Measurements from ENCODE around the gene MGRN1.

MGRN1 gene

GRCh38 chr16:4604401-4604800 is 20.2 kb upstream of the MGRN1 start:
- DNase-seq (ENCODE audit: low spot score): no peak

DNA sequence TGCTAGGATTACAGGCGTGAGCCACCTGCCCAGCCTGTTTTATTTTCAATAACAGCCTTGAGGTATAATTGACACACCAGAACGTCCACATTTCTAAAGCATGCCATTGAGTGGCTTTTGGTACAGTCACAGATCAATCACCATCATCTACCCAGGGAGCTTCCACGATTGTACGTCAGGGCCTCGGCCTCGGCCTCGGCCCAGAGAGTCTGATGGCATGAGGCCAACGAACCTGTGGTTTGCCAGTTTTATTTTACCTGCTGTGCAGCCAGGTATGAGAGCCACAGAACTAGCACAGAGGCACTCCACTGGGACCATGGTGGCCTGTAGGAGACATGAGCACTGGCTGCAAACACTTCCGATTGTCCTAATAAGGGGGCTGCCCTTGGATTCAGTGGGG is 18.3 kb upstream of the MGRN1 start:
- no peak for DNase-seq (ENCODE audit: low spot score)

- no peak for DNase-seq (ENCODE audit: low spot score)
Measured at GRCh38 chr16:4607841-4608703, 16.6 kb upstream of the MGRN1 start.

GRCh38 chr16:4608704-4608980 is 16.0 kb upstream of the MGRN1 start:
- DNase-seq (ENCODE audit: low spot score): no peak

DNA sequence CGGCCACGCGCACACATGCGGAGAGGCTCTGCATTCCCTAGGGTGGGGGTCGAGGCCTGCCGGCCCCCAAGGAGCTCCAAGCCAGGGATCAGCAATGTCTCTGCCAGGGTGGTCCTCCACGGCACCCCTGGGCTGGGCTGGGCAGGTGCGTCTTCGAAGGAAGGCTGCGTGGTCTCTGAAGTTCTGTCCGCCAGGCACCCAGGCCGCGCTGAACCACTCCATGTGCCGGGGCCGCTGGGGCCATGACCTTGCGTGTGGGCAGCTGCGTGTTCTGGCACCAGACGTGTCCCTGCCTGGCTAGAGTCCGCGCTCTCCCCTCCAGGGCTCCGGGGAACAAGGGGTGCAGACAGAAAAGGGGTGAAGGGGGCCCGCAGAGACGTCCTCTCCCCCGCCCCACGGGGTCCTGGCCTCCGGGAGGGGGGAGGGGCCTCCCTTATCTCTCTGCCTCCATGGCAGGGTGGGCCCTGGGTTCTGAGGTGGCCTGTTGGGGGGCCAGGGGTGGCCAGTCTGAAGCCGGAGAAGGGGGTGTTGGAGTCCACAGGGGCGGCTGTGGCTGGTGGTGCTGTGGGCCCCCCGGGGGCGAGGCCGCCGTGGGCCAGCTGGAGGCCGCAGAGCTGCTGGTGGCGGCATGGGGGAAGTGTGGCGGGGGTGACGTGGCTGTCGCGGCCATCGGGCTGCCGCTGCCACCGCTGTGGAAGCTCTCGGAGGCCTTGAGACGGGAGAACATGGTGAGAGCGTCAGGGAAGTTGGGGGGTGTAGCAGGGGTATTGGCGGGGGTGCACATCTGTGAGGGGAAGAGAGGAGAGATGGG is 15.2 kb upstream of the MGRN1 start:
- DNase-seq (ENCODE audit: low spot score): no peak

- DNase-seq (ENCODE audit: low spot score): no peak
Measured at GRCh38 chr16:4610011-4611005, 14.3 kb upstream of the MGRN1 start.

GRCh38 chr16:4611337-4612021 is 13.1 kb upstream of the MGRN1 start:
- DNase-seq (ENCODE audit: low spot score): peak; percentile 61

DNA sequence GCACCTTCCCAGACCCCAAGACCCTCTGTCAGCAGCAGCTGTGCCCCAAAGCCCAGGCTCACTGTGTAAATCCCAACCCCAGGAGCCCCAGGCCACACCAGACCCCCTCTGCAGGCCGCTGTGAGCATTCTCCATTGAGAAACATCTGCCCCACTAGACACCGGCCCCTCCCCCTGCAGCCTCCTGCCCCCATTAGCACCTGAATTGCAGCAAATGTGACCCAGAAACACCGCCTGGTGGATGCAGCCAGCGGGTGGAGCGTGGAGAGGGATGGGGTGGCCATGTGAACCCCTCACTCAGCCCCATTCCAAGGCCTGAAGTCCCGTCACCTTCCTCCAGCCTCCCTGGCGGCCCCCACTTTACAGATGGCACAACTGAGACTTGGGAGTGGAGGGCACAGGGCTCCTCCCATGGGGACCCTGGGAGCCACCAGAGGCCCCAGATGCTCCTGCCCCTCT is 12.1 kb upstream of the MGRN1 start:
- no peak for DNase-seq (ENCODE audit: low spot score)

GRCh38 chr16:4612977-4613635 is 11.5 kb upstream of the MGRN1 start:
- no peak for DNase-seq (ENCODE audit: low spot score)

DNA sequence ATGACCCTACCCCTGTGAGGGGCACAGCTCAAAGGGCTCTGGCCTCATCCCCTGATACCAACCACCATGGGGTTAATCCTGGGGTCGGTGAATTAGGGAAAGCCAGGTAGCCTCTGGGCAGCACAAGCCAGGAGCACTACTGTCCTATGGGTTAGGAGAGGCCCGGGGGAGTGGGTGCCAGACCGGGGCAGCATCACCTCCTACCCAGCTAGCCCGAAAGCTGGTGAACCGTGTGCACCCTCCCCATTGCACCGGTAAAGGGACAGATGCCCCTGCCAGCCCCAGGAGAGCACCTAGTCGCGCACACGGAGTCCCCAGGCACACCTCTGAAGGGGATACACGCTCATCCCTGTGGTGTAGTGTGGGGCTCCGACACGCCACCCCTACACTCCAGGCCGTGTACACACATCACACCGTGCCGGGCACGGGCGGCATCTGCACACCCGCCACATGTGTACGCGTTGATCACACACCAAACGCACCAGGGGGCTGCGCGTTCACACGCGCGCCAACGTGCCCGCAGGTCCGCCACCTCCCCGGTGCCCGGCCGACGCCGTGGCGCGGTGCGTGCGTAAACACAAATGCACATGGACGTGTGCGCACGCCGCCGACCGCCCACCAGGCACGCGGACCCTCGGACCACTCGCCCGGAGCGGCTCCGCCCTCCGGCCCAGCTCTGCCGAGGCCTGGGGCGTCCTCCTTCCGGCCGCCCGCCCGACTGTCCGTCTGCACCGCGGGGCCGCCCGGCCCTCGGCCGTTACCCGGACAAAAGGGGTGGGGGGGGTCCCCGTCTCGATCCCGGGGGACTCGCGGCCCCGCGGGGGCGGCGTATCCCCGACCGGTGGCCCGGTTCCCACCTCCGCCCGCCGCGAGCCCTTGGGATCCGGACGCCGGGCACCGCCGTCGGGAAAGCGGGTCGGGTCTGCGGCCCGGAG is 10.7 kb upstream of the MGRN1 start:
- DNase-seq (ENCODE audit: low spot score): peak; percentile 47

DNA sequence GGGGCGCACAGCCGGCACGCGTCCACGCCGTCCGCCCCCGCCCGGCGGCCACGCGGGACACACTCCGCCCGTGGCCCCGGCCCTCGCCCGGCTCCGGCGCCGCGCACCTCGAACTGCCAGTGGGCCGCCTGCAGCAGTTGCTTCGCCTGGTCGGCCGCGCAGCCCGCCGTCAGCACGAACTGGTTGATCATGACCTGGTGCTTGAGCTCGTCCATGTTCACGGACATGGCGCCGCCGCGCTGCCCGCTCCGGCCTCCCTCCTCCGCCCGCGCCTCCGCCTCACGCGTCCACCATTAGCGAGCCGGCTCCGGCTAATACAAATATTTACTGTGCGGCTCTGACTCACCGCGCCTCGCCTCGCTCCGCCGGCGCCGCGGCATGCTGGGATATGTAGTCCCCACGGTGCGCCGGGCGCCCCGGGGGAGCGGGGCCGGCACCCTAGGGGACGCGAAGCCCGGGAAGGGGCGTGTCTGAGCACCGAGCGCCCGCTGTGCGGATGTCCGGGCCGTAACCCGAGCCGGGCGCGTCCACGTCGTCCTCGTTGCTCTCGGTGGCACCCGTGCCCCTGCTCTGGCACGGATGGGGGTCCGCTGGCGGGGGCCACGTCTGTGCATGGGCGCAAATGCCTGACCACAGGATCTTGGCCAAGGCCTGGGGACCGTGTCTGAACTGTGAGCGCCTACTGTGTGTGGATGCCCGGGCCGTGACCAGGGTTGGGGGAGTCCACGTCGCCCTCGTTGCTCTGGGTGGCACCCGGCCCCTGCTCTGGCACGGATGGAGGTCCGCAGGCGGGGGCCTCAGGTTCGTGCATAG is 9.8 kb upstream of the MGRN1 start, which contains the start of gene UBALD1:
UBALD1 (minus strand) TSS at position 318 of the 813 bp plus-strand sequence; CDS start at position 227, 91 bp downstream.
- DNase-seq (ENCODE audit: low spot score): peak; percentile 94

DNA sequence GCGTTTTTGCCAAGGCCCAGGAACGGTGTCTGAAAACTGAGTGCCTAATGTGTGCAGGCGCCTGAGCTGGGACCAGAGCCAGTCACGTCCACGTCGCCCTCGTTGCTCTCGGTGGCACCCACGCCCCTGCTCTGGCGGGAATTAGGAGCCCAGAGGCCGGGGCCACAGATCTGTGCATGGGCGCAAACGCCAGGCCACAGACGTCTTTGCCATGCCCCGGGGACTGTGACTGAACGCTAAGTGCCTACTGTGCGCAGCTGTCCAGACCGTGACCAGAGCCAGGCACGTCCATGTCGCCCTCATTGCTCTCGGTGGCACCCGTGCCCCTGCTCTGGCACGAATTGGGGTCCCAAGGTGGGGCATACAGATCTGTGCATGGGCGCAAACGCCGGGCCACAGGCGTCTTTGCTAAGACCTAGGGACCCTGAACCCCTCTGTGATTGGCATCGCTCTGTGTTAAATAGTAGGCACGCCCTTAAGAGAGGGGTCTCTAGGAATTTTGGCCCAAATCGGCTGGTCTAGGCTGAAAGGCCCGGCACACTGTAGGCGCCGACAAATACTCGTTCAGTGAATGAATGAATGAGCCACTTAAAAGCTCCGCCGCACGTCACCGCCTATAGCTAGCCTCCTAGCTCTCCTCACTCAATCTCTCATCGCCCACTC is 9.1 kb upstream of the MGRN1 start:
- DNase-seq (ENCODE audit: low spot score): no peak

DNA sequence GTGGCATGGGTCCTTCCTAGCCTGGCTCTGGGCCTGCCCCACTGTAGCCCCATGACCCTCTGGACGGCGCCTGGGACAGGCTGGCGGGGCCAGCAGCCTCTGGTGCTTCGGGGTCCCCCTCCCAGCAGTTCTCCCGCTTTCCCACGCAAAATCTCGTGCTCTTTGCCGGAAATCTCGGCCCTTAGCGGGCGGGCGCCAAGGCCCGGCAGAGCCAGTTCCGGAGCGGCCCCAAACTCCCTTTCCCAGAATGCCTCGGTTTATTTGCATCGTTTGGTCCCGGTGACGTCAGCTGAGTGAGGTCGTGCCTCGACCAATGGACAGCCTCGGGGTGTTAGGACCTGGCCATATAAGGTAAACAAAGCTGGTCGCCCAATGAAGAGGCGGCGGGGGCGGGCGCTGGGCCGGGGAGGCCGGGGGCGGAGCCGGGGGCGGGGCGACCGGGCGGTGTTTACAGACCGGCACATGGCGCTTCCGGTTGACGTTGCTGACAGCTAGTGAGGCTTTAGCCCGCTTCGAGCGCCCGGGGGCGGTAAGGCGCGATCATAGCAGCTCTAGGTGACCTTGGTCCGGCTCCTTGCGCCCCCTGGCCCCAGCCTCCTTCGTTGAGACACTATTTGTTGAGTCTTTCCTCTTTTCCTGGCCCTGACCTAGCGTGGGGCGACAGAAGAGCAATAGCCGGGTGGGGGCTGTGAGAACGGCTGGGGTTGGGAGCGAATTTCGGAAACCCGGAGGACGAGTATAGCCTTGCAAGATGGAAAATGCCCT is 8.4 kb upstream of the MGRN1 start:
- peak; percentile 100 for DNase-seq (ENCODE audit: low spot score)

GRCh38 chr16:4617880-4618279 is 6.7 kb upstream of the MGRN1 start:
- DNase-seq (ENCODE audit: low spot score): no peak

GRCh38 chr16:4618645-4619418 is 5.8 kb upstream of the MGRN1 start:
- DNase-seq (ENCODE audit: low spot score): no peak

- DNase-seq (ENCODE audit: low spot score): no peak
Measured at GRCh38 chr16:4623593-4623992, 1.0 kb upstream of the MGRN1 start.
